Hematopoietic multipotent progenitor cell (in vitro differentiated cells): ENCODE data around the gene RHEBL1. TPM values are rescaled to one million over a fixed set of nuclear protein-coding genes. Genes with fewer than 3 reads are reported as not detected.
A peak's percentile ranks its signal among the peaks of the same experiment; 100 is the strongest.

Experiments used
- DNase-seq, 3 donors: peaks; one replicate each; pipeline ENCODE4 v3.0.0-alpha.2; 2011 to 2015; ENCODE audit warnings: low read depth in 2 of 3, low spot score in 2 of 3
- total RNA-seq: library from RNA; depleted of rRNA; stranded (reverse); fragments of >200 nt; gene quantifications from one replicate; pipeline ENCODE4 v1.2.3, GENCODE V29; 2012

The RHEBL1 gene
- total RNA-seq, 1 donor, result 2.7 TPM

- DNase-seq, result no peak
These were observed 47.1 kb downstream of the RHEBL1 start for GRCh38 chr12:49022558-49023178.

GRCh38 chr12:49021292-49021915, 48.4 kb downstream of the RHEBL1 start:
- DNase-seq, result no peak

DNA sequence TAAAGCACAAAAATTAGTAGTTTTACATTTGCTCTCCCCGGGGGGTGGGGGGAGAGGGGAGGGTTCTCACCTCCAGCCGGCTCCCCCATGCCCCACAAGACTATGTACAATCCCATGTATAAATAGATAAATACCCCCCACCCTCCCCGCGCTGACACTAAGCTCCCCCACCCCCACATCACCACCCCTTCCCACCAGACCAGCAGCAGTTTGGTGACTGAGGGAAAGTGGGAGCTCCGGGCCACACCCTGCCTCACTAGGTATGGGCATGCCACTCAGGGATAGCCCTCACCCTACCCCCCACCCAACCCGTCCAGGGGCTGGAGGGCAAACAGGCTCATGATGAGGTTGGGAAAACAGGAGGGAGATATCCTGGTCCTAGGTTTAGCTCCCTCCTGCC, 49.3 kb downstream of the RHEBL1 start:
- no peak for DNase-seq

GRCh38 chr12:49019443-49020324, 50.1 kb downstream of the RHEBL1 start:
- peak in 2 of 3 donors; percentile 81 to 89 for DNase-seq

GRCh38 chr12:49019120-49019430, 50.7 kb downstream of the RHEBL1 start:
- DNase-seq, result no peak

DNA sequence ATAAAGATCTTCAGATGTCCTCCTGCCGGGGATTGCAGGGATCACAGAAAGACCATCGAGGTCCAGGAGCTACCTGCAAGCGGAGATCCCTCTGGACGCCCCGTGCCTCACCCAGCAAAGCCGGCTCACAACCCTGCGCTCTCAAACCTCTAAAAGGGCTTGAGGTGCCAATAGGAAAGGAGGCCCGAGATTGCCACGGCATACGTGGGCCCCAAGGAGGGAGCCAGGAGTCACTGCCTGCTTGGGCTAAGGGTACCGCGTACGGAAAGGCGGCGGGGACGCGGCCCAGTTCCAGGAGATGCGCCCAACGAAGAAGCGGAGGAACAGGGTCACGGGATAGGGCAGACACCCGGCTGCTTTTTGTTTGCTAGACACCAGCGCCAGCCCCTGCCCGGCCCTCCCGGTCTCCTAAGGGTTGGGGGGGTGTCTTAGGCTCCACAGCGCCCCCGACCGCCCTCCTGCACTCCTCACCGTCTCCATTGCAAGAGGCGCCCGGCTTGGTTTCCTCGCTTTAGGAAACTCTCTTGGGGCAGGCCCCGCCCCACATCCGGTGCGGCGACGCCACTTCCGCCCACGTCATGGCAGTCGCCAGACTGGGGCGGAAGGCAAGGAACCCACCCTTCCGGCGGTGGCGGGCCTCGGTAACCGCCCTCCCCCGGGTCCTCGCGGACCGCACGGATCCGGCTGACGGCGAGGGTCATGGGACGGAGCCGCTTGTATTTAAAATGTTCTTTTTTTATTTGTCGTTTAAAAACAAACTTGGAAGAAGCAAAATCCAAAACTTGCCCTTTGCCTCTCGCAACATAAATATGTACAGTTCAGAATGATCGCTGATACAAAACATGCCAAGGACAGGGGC, 51.3 kb downstream of the RHEBL1 start, which contains the start of gene PRKAG1:
PRKAG1 (minus strand) TSS at position 516 of the 859 bp plus-strand sequence; CDS start at position 480, 36 bp downstream.
- peak; percentile 97 to 99 (median 99) for DNase-seq

DNA sequence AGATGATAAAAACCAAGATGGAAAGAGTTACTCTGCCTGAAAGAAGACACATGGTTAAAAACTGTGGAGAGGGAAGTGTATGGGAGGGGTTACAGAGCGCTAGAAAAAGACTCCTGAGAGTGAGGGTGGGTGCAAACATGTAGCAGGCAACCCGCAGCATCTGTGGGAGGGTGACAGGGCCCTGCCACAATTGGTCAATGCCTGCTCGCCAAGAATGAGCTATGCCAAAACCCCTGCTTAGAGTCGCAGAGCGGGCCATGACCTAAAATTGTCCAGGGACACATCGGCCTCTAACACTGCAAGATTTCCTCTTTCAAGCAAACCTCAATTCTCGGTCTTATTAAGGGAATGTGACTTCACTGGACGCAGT, 51.9 kb downstream of the RHEBL1 start:
- DNase-seq, result peak in 1 of 3 donors; percentile 48

- no peak for DNase-seq
These were observed 54.6 kb downstream of the RHEBL1 start for GRCh38 chr12:49015196-49015595.

Other genes starting within 250 kb of the RHEBL1 start
- gene DDX23, start 217.8 kb downstream of the RHEBL1 start, total RNA-seq, result 58.7 TPM
- gene RND1, start 204.1 kb downstream of the RHEBL1 start, total RNA-seq, result 1.9 TPM
- gene FKBP11, start 144.5 kb downstream of the RHEBL1 start, total RNA-seq, result 8.6 TPM
- 73.5 TPM for gene ARF3, start 112.5 kb downstream of the RHEBL1 start, total RNA-seq
- under 0.01 TPM for gene WNT10B, start 98.2 kb downstream of the RHEBL1 start, total RNA-seq
- not detected for gene WNT1, start 91.7 kb downstream of the RHEBL1 start, total RNA-seq
- 0.81 TPM for gene DDN, start 70.6 kb downstream of the RHEBL1 start, total RNA-seq
- gene PRKAG1, start 51.2 kb downstream of the RHEBL1 start, total RNA-seq, result 38.0 TPM
- gene KMT2D, start 9.2 kb downstream of the RHEBL1 start, total RNA-seq, result 54.7 TPM
- 0.81 TPM for gene DHH, start 24.8 kb upstream of the RHEBL1 start, total RNA-seq
- gene LMBR1L, start 40.9 kb upstream of the RHEBL1 start, total RNA-seq, result 112 TPM
- gene TUBA1B, start 61.4 kb upstream of the RHEBL1 start, total RNA-seq, result 1,377 TPM
- gene TUBA1A, start 119.1 kb upstream of the RHEBL1 start, total RNA-seq, result 804 TPM
- gene TUBA1C, start 195.1 kb upstream of the RHEBL1 start, total RNA-seq, result 257 TPM
- under 0.01 TPM for gene PRPH, start 225.2 kb upstream of the RHEBL1 start, total RNA-seq